IMR-90 (cell line): Measurements from ENCODE around the gene COL17A1.

Experiments used
- MAZ ChIP-seq: IDR thresholded peaks from 2 replicates; pipeline ENCODE4 v1.6.1; 2012; ENCODE audit warnings: low read depth, mild to moderate bottlenecking, low read length, improper control_type of control experiment, moderate library complexity, borderline replicate concordance
- NFE2L2 ChIP-seq: fragments of 150-350 bp; IDR thresholded peaks from 2 replicates; pipeline ENCODE4 v1.6.1; 2016; ENCODE audit warnings: low read depth, mild to moderate bottlenecking, low read length
- POLR2A ChIP-seq: IDR thresholded peaks from 2 replicates; pipeline ENCODE4 v1.6.1; 2012; ENCODE audit warnings: mild to moderate bottlenecking, low read depth, low read length
- RCOR1 ChIP-seq: IDR thresholded peaks from 2 replicates; pipeline ENCODE4 v1.6.1; 2012; ENCODE audit warnings: mild to moderate bottlenecking, low read length, improper control_type of control experiment; ENCODE audit not compliant: insufficient replicate concordance
- SMC3 ChIP-seq: fragments of 150-350 bp; IDR thresholded peaks from 2 replicates; pipeline ENCODE4 v1.6.1; 2016; ENCODE audit warnings: low read depth, mild to moderate bottlenecking, antibody characterized with exemption, low read length, moderate library complexity
- USF2 ChIP-seq: fragments of 150-350 bp; IDR thresholded peaks from 2 replicates; pipeline ENCODE4 v1.6.1; 2017; ENCODE audit warnings: mild to moderate bottlenecking, antibody characterized with exemption, low read length, low read depth
- TF ChIP-seq, protein P1 (sequence below): conservative IDR thresholded peaks from 2 replicates; pipeline ENCODE4 v1.5.1; 2012; ENCODE audit warnings: mild to moderate bottlenecking, low read depth, low read length, improper control_type of control experiment

DNA sequence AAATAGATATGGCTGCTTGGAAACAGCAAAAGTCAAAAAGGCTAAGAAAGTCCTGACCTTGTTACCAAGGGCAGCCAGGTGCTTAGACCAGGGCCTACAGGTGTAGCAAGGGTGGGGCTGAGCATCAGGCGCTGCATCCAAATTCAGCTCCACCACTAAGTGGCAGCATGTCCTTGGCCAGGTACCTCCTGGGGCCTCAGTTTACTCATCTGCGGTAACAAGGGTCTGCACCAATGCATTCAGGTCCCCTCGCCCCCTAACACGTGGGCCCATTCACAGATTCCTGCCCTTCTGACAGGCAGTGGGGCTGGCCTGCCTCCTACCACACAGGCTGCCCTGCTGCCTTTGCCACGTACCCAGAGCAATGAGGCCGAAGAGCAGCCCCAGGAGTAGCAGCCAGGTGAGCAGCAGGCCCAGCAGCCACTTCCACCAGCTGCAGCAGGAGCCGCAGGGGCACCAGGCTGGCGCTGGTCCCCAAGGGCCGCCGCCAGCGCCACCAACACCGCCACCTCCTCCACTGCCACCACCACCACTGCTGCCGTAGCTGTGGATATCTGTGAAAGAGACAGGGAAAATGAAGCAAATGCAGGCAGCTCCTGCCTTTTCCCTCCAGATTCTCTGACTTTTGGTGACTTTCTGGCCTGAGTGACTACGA is 28.9 kb downstream of the COL17A1 start:
- TF ChIP-seq, protein P1, sequence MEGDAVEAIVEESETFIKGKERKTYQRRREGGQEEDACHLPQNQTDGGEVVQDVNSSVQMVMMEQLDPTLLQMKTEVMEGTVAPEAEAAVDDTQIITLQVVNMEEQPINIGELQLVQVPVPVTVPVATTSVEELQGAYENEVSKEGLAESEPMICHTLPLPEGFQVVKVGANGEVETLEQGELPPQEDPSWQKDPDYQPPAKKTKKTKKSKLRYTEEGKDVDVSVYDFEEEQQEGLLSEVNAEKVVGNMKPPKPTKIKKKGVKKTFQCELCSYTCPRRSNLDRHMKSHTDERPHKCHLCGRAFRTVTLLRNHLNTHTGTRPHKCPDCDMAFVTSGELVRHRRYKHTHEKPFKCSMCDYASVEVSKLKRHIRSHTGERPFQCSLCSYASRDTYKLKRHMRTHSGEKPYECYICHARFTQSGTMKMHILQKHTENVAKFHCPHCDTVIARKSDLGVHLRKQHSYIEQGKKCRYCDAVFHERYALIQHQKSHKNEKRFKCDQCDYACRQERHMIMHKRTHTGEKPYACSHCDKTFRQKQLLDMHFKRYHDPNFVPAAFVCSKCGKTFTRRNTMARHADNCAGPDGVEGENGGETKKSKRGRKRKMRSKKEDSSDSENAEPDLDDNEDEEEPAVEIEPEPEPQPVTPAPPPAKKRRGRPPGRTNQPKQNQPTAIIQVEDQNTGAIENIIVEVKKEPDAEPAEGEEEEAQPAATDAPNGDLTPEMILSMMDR = no peak
- TF ChIP-seq POLR2A = no peak
- TF ChIP-seq NFE2L2 = no peak
- no peak for TF ChIP-seq RCOR1
- TF ChIP-seq USF2 = no peak
- TF ChIP-seq MAZ = no peak
- TF ChIP-seq SMC3 = no peak
